ENCODE results near the gene PTH1R.

PTH1R gene

DNA sequence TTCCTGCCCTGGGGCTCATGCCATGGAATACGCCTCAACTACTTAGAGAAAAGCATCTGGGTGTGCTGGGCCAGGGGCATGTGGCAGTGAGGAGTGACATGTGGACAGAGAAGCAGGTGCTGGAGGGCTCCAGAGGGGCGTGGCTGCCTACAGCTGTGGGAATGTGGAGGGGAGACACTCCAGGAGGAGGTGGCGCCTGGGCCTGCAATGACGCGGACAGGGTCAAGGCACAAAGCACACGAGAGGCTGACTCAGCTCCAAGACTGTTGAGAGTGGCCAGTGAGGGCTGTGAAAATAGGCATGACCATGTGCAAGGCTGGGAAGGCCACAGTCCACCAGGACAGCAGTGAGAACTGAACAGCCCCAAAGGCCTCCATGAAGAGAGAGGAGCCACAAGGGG lies 48.5 kb downstream of the PTH1R start:
- H3K27ac ChIP-seq, result peak overlapping the region; percentile 19 to 96 (median 89); a peak in 20 of 22 replicates
- H3K36me3 ChIP-seq, result peaks cover 57 to 80% (median 74%) of the 10 kb centered on the region in 11 experiments
- H4K20me1 ChIP-seq, result peaks cover 15 to 96% (median 75%) of the 10 kb centered on the region in 11 experiments; a peak in 21 of 22 replicates
- peak overlapping the region; percentile 87 to 99 (median 97) for H3K4me2 ChIP-seq
- TF ChIP-seq Cebpa-rat (IDR thresholded peaks at IDR 0.05), result no peak
- H3K27me3 ChIP-seq, result no peaks in the 10 kb centered on the region
- H3K4me1 ChIP-seq, result peaks cover 80 to 85% (median 82%) of the 10 kb centered on the region in 10 experiments
- peaks cover 15 to 28% (median 26%) of the 10 kb centered on the region in 11 experiments for H3K9me3 ChIP-seq (replicated peaks in 1 of 11)
- peak overlapping the region in 8 of 10 experiments; percentile 46 to 66 (median 52); a peak in 16 of 20 replicates for H3K4me3 ChIP-seq
- peak overlapping the region; percentile 56 to 86 (median 79); a peak in 21 of 22 replicates for H3K9ac ChIP-seq

DNA sequence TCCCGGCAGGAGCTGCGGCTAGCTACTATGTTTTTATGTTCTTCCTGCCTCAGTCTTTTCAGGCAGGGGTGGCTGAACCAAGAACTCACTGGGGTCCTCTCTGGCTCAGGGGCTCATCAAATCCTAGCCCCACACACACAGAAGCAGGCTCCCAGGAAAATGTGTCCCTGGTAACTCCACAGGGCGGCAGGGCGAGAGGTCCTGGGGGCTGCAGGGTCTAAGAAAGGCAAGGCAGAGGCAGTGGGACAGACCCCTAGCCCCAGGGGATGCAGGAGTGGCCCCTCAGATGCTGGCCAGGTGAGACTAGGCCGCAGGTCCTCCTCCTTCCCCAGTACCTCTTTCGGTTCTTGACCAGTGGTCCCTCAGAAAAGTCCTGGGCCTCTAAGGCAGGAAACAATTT lies 48.9 kb downstream of the PTH1R start:
- H3K36me3 ChIP-seq, result peaks cover 53 to 80% (median 74%) of the 10 kb centered on the region in 11 experiments
- H3K9ac ChIP-seq, result peak overlapping the region; percentile 56 to 86 (median 79); a peak in 21 of 22 replicates
- H3K4me3 ChIP-seq, result peak overlapping the region; percentile 12 to 66 (median 50); a peak in 18 of 20 replicates
- TF ChIP-seq Cebpa-rat (IDR thresholded peaks at IDR 0.05), result no peak
- H3K4me2 ChIP-seq, result peak overlapping the region; percentile 87 to 99 (median 97)
- peaks cover 18 to 96% (median 79%) of the 10 kb centered on the region in 11 experiments; a peak in 21 of 22 replicates for H4K20me1 ChIP-seq
- no peaks in the 10 kb centered on the region for H3K27me3 ChIP-seq
- peaks cover 84 to 89% (median 86%) of the 10 kb centered on the region in 10 experiments for H3K4me1 ChIP-seq
- H3K27ac ChIP-seq, result peak overlapping the region; percentile 19 to 96 (median 89); a peak in 21 of 22 replicates
- peaks cover 15 to 32% (median 30%) of the 10 kb centered on the region in 11 experiments for H3K9me3 ChIP-seq (replicated peaks in 1 of 11)

DNA sequence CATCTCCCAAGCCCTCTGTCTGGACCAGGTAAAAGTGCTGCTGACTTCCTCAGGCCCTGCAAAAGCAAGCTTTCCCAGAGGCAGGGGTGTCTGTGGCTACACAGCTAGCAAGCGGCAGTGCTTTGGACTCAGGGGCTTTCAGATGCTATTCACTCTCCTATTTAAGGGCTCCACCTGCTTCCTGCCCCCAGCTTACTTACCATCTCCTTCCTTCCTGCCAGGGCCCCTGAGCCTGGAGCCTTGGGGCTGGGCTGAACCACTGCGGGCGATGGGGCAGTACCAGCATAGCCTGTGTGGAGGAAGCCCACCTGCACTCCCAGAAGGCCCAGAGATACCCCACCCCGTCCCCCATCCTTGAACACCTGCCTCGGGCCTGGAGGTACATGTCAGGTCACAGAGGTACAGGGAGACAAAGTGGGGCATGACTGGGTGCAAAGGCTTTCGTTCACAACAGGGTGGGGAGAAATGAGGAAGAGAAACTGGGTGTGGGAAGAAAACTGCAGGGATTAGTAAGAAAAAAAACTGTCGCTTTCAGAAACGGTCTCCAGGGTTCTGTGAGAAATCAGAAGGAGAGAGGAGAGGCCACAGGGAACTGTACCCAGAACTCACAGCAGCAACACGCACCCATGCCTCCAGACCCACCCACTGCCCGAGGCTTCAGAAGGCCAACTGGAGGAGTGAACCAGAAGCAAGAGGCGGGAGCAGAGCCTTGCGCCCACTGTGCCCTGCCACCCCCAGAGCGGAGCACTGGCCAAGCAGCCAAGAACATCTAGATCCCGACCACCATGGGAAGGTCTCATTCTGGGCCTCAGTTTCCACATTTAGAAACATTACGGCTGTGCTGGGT lies 49.6 kb downstream of the PTH1R start:
- H3K4me3 ChIP-seq, result peak overlapping the region; percentile 31 to 66 (median 50)
- H3K4me1 ChIP-seq, result peaks cover 91 to 96% (median 92%) of the 10 kb centered on the region in 10 experiments
- peak overlapping the region; percentile 44 to 86 (median 79) for H3K9ac ChIP-seq
- H4K20me1 ChIP-seq, result peaks cover 22 to 98% (median 81%) of the 10 kb centered on the region in 11 experiments
- H3K27me3 ChIP-seq, result no peaks in the 10 kb centered on the region
- TF ChIP-seq Cebpa-rat (IDR thresholded peaks at IDR 0.05), result no peak
- H3K9me3 ChIP-seq (replicated peaks in 1 of 11), result peaks cover 15 to 37% (median 33%) of the 10 kb centered on the region in 11 experiments
- peak overlapping the region; percentile 19 to 96 (median 89); a peak in 21 of 22 replicates for H3K27ac ChIP-seq
- peaks cover 46 to 77% (median 74%) of the 10 kb centered on the region in 11 experiments for H3K36me3 ChIP-seq
- H3K4me2 ChIP-seq, result peak overlapping the region; percentile 87 to 99 (median 97)

DNA sequence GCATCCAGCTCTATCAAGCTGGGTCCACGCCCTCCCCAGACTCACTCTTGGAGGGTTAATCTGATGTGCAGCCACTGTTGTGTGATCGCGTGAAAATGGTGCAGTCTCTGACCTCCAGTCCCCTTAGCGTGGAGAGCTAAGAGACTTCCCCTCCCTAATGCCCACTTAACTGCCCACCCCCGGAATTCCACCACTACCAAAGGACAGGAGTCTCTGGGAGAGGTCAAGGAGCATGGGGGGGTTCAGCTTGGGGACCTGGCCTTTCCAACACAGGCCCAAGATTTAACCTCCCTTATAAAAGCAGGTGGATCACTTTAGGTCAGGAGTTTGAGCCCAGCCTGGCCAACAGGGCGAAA lies 50.2 kb downstream of the PTH1R start:
- H3K9ac ChIP-seq, result peak overlapping the region; percentile 44 to 86 (median 79)
- H3K36me3 ChIP-seq, result peaks cover 40 to 77% (median 70%) of the 10 kb centered on the region in 11 experiments
- TF ChIP-seq Cebpa-rat (IDR thresholded peaks at IDR 0.05), result no peak
- peaks cover 15 to 39% (median 33%) of the 10 kb centered on the region in 11 experiments for H3K9me3 ChIP-seq (replicated peaks in 1 of 11)
- no peaks in the 10 kb centered on the region for H3K27me3 ChIP-seq
- H4K20me1 ChIP-seq, result peaks cover 28 to 98% (median 81%) of the 10 kb centered on the region in 11 experiments
- peak overlapping the region; percentile 87 to 99 (median 97) for H3K4me2 ChIP-seq
- peak overlapping the region; percentile 31 to 66 (median 50) for H3K4me3 ChIP-seq
- H3K4me1 ChIP-seq, result peaks cover 96 to 100% (median 98%) of the 10 kb centered on the region in 10 experiments
- H3K27ac ChIP-seq, result peak overlapping the region; percentile 19 to 96 (median 89); a peak in 21 of 22 replicates

DNA sequence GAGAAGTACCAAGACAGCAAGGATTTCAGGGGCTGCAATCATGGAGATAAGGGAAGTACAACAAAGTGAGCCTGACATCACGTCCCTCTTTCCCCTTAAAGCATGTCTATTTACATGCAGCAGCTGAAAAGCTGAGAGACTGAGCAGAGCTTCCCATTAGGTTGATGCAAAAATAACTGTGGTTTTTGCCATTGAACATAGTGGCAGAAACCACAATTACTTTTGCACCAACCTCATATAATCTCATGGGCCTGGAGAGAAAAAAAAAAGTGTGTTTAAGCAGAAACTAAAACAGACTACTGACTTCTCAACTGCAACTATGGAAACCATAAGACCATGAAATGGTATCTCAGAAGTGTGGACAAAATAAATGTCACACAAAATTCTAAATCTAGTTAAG lies 50.8 kb downstream of the PTH1R start:
- Histone ChIP-seq H3K27ac (peak overlapping the region in 10 of 11 experiments; percentile 54 to 96 (median 90); a peak in 20 of 22 replicates), H3K4me1 (peaks cover 96 to 100% (median 98%) of the 10 kb centered on the region in 10 experiments), H4K20me1 (peaks cover 30 to 98% (median 81%) of the 10 kb centered on the region in 11 experiments), H3K9me3 (replicated peaks in 1 of 11) (peaks cover 15 to 39% (median 33%) of the 10 kb centered on the region in 11 experiments), H3K4me2 (peak overlapping the region; percentile 87 to 99 (median 97)), H3K36me3 (peaks cover 34 to 77% (median 64%) of the 10 kb centered on the region in 11 experiments), H3K27me3 (no peaks in the 10 kb centered on the region), H3K4me3 (peak overlapping the region in 8 of 10 experiments; percentile 32 to 66 (median 52); a peak in 14 of 20 replicates), H3K9ac (peak overlapping the region in 9 of 11 experiments; percentile 72 to 86 (median 80); a peak in 18 of 22 replicates)
- no peak for TF ChIP-seq Cebpa-rat (IDR thresholded peaks at IDR 0.05)

DNA sequence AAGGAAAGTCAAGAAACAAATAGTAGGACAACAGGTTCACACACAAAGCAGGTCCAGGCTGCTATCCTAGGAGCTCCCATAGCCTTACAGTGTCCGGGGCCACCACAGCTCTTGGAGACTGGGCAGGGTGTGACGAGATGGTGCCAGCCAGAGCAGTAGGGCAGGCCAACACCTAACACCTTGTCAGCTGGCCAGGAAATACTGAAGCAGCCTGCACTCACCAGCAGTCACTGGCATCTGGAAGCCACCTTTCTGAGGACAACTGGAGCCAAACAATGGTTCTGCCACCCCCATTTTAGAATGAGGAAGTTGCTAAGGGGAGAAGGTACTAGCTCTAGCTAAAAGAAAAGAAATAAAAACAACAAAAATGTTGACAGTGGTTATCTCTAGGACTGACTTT lies 51.8 kb downstream of the PTH1R start:
- Histone ChIP-seq H3K4me1 (peaks cover 96 to 100% (median 98%) of the 10 kb centered on the region in 10 experiments), H3K36me3 (peaks cover 24 to 76% (median 61%) of the 10 kb centered on the region in 11 experiments), H3K4me2 (peak overlapping the region; percentile 16 to 99 (median 93); a peak in 16 of 22 replicates), H3K27ac (peak overlapping the region in 7 of 11 experiments; percentile 10 to 91 (median 32); a peak in 10 of 22 replicates), H3K4me3 (peak overlapping the region in 9 of 10 experiments; percentile 6 to 41 (median 26); a peak in 10 of 20 replicates), H3K9me3 (replicated peaks in 1 of 11) (peaks cover 15 to 39% (median 33%) of the 10 kb centered on the region in 11 experiments), H3K27me3 (no peaks in the 10 kb centered on the region), H4K20me1 (peaks cover 33 to 98% (median 81%) of the 10 kb centered on the region in 11 experiments), H3K9ac (no peak overlapping the region)
- TF ChIP-seq Cebpa-rat (IDR thresholded peaks at IDR 0.05), result no peak

DNA sequence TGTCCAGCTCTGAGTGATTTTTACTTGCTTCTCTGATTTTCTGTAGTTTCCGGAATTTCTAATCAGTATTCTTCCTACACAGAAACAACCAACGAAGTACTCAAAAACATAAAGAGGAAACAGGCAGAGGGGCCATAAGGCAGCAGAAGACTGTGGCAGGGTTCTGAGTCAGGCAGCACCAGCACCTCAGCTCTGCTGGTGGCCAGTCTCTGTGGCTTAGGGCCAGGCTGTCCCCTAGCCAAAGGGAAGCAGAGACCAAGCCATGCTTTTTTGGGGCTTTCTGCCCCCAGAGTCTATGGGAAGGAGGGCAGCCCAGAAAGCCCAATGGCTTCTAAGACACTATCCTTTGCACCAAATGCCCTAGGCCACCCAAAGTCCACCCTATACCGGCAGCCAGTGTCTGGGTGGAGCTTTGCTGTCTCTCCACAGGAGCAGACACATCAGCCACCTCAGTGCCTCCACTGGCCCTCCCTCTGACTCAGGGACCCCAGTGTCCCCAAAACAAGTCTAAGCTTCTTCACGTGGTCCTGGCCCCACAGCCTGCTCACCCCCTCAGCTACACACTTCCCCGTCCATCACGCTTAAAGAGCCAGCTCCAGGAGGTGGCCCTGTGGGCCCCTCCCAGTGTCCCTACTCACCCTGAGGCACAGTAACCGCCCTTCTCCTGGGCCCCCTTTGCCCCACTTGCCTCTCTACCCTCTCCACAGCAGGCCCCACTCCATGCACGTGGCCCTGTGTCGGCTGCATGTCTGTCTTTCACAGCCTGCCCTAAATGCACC lies 52.8 kb downstream of the PTH1R start:
- no peak for TF ChIP-seq Cebpa-rat (IDR thresholded peaks at IDR 0.05)
- H3K9me3 ChIP-seq (replicated peaks in 1 of 11), result peaks cover 15 to 39% (median 33%) of the 10 kb centered on the region in 11 experiments
- peak overlapping the region in 9 of 11 experiments; percentile 16 to 61 (median 52); a peak in 17 of 22 replicates for H3K27ac ChIP-seq
- peak overlapping the region; percentile 60 to 99 (median 83); a peak in 20 of 22 replicates for H3K4me2 ChIP-seq
- peaks cover 96 to 100% (median 98%) of the 10 kb centered on the region in 10 experiments for H3K4me1 ChIP-seq
- H3K36me3 ChIP-seq, result peaks cover 13 to 76% (median 61%) of the 10 kb centered on the region in 11 experiments
- H3K9ac ChIP-seq, result no peak overlapping the region; a peak in 1 of 22 replicates
- peak overlapping the region in 8 of 10 experiments; percentile 13 to 41 (median 26); a peak in 9 of 20 replicates for H3K4me3 ChIP-seq
- H3K27me3 ChIP-seq, result no peaks in the 10 kb centered on the region
- peaks cover 42 to 98% (median 81%) of the 10 kb centered on the region in 11 experiments for H4K20me1 ChIP-seq

Measured in BLaER1 treated with 17β-estradiol and CSF1 and Interleukin-3, amounts not matched to agents 10 nM and 100 nM (cell line).